DOHH2 (cell line): ENCODE results near the gene CMKLR1.

Experiments used
- EZH2phosphoT487 ChIP-seq: fragments of 200-600 bp; sonication (generic); IDR thresholded peaks from 2 replicates; pipeline ENCODE4 v1.6.1; 2017; ENCODE audit warnings: borderline replicate concordance, mild to moderate bottlenecking, antibody characterized with exemption, low read length, moderate library complexity, mixed read lengths
- TF ChIP-seq, protein P1 (sequence below): fragments of 200-600 bp; sonication (generic); IDR thresholded peaks from one replicate; pipeline ENCODE4 v1.5.1; 2014; ENCODE audit warnings: antibody characterized with exemption, mild to moderate bottlenecking, low read depth, low read length; ENCODE audit not compliant: poor library complexity, severe bottlenecking

DNA sequence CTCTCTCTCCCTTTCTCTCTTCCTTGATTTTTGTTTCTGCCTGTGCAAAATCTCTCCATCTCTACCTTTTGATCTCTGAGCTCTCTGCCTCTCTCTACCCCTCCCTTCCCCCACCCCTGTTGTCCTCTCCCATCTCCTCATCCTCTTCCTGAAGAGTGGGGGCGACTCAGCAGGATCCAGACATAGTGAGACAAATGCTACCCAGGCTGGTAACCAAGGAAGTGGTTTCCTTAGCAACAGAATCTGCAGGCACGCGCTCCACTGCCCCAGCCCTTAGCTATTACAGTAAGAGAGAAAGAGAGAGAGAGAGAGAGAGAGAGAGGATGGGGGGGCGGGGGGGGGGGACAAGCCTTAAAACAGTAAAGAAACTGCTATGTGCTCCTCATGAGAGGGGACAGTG, 85.6 kb downstream of the CMKLR1 start:
- TF ChIP-seq, protein P1, sequence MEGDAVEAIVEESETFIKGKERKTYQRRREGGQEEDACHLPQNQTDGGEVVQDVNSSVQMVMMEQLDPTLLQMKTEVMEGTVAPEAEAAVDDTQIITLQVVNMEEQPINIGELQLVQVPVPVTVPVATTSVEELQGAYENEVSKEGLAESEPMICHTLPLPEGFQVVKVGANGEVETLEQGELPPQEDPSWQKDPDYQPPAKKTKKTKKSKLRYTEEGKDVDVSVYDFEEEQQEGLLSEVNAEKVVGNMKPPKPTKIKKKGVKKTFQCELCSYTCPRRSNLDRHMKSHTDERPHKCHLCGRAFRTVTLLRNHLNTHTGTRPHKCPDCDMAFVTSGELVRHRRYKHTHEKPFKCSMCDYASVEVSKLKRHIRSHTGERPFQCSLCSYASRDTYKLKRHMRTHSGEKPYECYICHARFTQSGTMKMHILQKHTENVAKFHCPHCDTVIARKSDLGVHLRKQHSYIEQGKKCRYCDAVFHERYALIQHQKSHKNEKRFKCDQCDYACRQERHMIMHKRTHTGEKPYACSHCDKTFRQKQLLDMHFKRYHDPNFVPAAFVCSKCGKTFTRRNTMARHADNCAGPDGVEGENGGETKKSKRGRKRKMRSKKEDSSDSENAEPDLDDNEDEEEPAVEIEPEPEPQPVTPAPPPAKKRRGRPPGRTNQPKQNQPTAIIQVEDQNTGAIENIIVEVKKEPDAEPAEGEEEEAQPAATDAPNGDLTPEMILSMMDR: no peak
- no peak for TF ChIP-seq EZH2phosphoT487
